ENCODE measurements around the gene SHROOM3. TPM values are rescaled to one million over a fixed set of nuclear protein-coding genes. Genes with fewer than 3 reads are reported as not detected.

SHROOM3 gene
- polyA plus RNA-seq, 1 donor from 2014 or later: 2.7 TPM

DNA sequence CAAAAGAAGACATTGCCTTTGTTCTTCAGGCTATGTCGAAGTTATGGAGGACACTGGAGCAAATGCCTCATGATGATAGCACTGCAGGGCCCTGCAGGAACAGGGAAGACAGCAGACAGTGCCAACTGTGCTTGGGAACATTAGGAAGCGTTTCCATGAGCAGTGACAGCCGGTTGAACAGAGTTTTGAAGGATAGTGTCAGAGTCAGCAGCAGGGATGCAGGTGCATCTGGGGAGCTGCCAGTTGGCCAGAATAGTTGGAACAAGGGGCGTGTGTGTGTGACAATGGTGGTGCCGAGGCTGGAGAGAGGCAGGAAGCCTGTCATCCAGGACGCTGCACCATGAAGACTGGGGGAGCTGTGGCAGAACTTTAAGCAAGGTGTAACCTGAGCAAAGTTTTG lies 88.6 kb downstream of the SHROOM3 start:
- H3K79me2 ChIP-seq (replicated peaks; ENCODE audit: insufficient read depth, low read length): peaks cover 6% of the 10 kb centered on the region
- no peak overlapping the region for H3K4me2 ChIP-seq (ENCODE audit: low read length)
- H3K9me2 ChIP-seq (ENCODE audit: insufficient read depth, low read length): no peaks in the 10 kb centered on the region
- no peak overlapping the region for H2AFZ ChIP-seq (ENCODE audit: low read depth, low read length)
- TF ChIP-seq RAD21 (conservative IDR thresholded peaks at IDR 0.05): no peak
- TF ChIP-seq, protein P1, sequence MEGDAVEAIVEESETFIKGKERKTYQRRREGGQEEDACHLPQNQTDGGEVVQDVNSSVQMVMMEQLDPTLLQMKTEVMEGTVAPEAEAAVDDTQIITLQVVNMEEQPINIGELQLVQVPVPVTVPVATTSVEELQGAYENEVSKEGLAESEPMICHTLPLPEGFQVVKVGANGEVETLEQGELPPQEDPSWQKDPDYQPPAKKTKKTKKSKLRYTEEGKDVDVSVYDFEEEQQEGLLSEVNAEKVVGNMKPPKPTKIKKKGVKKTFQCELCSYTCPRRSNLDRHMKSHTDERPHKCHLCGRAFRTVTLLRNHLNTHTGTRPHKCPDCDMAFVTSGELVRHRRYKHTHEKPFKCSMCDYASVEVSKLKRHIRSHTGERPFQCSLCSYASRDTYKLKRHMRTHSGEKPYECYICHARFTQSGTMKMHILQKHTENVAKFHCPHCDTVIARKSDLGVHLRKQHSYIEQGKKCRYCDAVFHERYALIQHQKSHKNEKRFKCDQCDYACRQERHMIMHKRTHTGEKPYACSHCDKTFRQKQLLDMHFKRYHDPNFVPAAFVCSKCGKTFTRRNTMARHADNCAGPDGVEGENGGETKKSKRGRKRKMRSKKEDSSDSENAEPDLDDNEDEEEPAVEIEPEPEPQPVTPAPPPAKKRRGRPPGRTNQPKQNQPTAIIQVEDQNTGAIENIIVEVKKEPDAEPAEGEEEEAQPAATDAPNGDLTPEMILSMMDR (IDR thresholded peaks at IDR 0.05; ENCODE audit: poor library complexity, severe bottlenecking): no peak
- no peak for TF ChIP-seq EP300 (conservative IDR thresholded peaks at IDR 0.05; ENCODE audit: poor library complexity, severe bottlenecking)
- TF ChIP-seq, protein P2, sequence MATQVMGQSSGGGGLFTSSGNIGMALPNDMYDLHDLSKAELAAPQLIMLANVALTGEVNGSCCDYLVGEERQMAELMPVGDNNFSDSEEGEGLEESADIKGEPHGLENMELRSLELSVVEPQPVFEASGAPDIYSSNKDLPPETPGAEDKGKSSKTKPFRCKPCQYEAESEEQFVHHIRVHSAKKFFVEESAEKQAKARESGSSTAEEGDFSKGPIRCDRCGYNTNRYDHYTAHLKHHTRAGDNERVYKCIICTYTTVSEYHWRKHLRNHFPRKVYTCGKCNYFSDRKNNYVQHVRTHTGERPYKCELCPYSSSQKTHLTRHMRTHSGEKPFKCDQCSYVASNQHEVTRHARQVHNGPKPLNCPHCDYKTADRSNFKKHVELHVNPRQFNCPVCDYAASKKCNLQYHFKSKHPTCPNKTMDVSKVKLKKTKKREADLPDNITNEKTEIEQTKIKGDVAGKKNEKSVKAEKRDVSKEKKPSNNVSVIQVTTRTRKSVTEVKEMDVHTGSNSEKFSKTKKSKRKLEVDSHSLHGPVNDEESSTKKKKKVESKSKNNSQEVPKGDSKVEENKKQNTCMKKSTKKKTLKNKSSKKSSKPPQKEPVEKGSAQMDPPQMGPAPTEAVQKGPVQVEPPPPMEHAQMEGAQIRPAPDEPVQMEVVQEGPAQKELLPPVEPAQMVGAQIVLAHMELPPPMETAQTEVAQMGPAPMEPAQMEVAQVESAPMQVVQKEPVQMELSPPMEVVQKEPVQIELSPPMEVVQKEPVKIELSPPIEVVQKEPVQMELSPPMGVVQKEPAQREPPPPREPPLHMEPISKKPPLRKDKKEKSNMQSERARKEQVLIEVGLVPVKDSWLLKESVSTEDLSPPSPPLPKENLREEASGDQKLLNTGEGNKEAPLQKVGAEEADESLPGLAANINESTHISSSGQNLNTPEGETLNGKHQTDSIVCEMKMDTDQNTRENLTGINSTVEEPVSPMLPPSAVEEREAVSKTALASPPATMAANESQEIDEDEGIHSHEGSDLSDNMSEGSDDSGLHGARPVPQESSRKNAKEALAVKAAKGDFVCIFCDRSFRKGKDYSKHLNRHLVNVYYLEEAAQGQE (IDR thresholded peaks at IDR 0.05; ENCODE audit: borderline replicate concordance): no peak
- TF ChIP-seq EZH2 (IDR thresholded peaks at IDR 0.05; ENCODE audit: borderline replicate concordance, insufficient read depth, low read length, poor library complexity, severe bottlenecking): no peak
- TF ChIP-seq MXI1 (conservative IDR thresholded peaks at IDR 0.05; ENCODE audit: poor library complexity, severe bottlenecking): no peak
- TF ChIP-seq SMC3 (conservative IDR thresholded peaks at IDR 0.05; ENCODE audit: poor library complexity): no peak
- TF ChIP-seq TAF1 (IDR thresholded peaks at IDR 0.05; ENCODE audit: low read depth): no peak
- no peak for TF ChIP-seq POLR2AphosphoS5 (IDR thresholded peaks at IDR 0.05)
- no peaks in the 10 kb centered on the region for H3K27me3 ChIP-seq (ENCODE audit: insufficient read depth, low read depth, low read length)
- H3K9me3 ChIP-seq (ENCODE audit: low read length): no peaks in the 10 kb centered on the region
- H3K9ac ChIP-seq (ENCODE audit: low read length): no peak overlapping the region
- no peak overlapping the region for H3K4me3 ChIP-seq (ENCODE audit: low read length)
- H3F3A ChIP-seq (ENCODE audit: insufficient read depth, low read length, poor library complexity, severe bottlenecking): no peaks in the 10 kb centered on the region
- H4K20me1 ChIP-seq (ENCODE audit: insufficient read depth): no peaks in the 10 kb centered on the region
- H3K27ac ChIP-seq (ENCODE audit: low read length): no peak overlapping the region
- no peaks in the 10 kb centered on the region for H3K36me3 ChIP-seq (ENCODE audit: insufficient read depth, low read length)

DNA sequence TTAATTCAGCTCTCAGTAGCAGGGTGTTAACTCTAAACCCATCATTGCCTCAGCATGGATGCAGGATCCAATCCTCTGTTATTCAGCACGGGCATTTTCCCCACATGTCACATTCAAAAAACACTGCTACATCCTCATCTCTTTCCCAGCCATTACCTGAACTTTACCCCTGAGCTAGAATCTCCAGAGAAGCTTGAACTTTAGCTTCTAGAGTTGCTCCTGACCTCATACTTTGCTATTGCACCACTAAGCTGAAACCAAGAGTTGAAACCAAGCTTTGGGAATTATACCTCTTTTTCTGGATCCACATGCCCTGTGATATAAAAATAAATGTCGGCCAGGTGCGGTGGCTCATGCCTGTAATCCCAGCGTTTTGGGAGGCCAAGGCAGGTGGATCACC lies 90.7 kb downstream of the SHROOM3 start:
- no peaks in the 10 kb centered on the region for H3F3A ChIP-seq (ENCODE audit: insufficient read depth, low read length, poor library complexity, severe bottlenecking)
- no peak overlapping the region for H3K9ac ChIP-seq (ENCODE audit: low read length)
- no peaks in the 10 kb centered on the region for H3K27me3 ChIP-seq (ENCODE audit: insufficient read depth, low read depth, low read length)
- H4K20me1 ChIP-seq (ENCODE audit: insufficient read depth): no peaks in the 10 kb centered on the region
- no peak overlapping the region for H3K4me3 ChIP-seq (ENCODE audit: low read length)
- H3K27ac ChIP-seq (ENCODE audit: low read length): no peak overlapping the region
- peaks cover 6% of the 10 kb centered on the region for H3K79me2 ChIP-seq (replicated peaks; ENCODE audit: insufficient read depth, low read length)
- no peaks in the 10 kb centered on the region for H3K9me3 ChIP-seq (ENCODE audit: low read length)
- no peaks in the 10 kb centered on the region for H3K36me3 ChIP-seq (ENCODE audit: insufficient read depth, low read length)
- TF ChIP-seq, protein P1 (IDR thresholded peaks at IDR 0.05; ENCODE audit: poor library complexity, severe bottlenecking): no peak
- TF ChIP-seq EZH2 (IDR thresholded peaks at IDR 0.05; ENCODE audit: borderline replicate concordance, insufficient read depth, low read length, poor library complexity, severe bottlenecking): no peak
- H2AFZ ChIP-seq (ENCODE audit: low read depth, low read length): no peak overlapping the region
- H3K4me2 ChIP-seq (ENCODE audit: low read length): no peak overlapping the region
- H3K9me2 ChIP-seq (ENCODE audit: insufficient read depth, low read length): no peaks in the 10 kb centered on the region

Data from neural cell (in vitro differentiated cells).